OCI-LY3 (cell line): ENCODE data around the gene ARHGAP10.

Experiments used
- H2AFZ ChIP-seq: fragments of 200-600, 300-600 bp; shearing (Covaris generic); 2 replicates; pipeline ENCODE4 v1.6.0; 2014; ENCODE audit warnings: antibody characterized with exemption, low read depth, low read length
- H3K27ac ChIP-seq: fragments of 200-600, 300-600 bp; sonication (generic); 2 replicates; pipeline ENCODE4 v1.5.1; 2014; ENCODE audit warnings: mild to moderate bottlenecking, low read length, moderate library complexity, mixed read lengths
- H3K27me3 ChIP-seq: fragments of 200-600, 300-600 bp; sonication (generic); 2 replicates; pipeline ENCODE4 v1.6.1; 2014; ENCODE audit warnings: low read depth, low read length, mixed read lengths
- H3K36me3 ChIP-seq: fragments of 200-600, 300-600 bp; sonication (generic); replicated peaks from 2 replicates; pipeline ENCODE3; 2014; ENCODE audit warnings: low read depth, low read length, mixed read lengths
- H3K4me1 ChIP-seq: fragments of 300-600, 200-600 bp; sonication (generic); 2 replicates; pipeline ENCODE4 v1.6.1; 2014; ENCODE audit warnings: low read length, mixed read lengths
- H3K4me2 ChIP-seq: fragments of 200-600, 300-600 bp; sonication (generic); 2 replicates; pipeline ENCODE4 v1.6.1; 2014; ENCODE audit warnings: low read length, mixed read lengths
- H3K4me3 ChIP-seq: fragments of 300-600, 200-600 bp; sonication (generic); 2 replicates; pipeline ENCODE4 v1.5.1; 2014; ENCODE audit warnings: antibody characterized with exemption, mild to moderate bottlenecking, low read length, moderate library complexity
- H3K79me2 ChIP-seq: fragments of 300-600, 200-600 bp; shearing (Covaris generic); 2 replicates; pipeline ENCODE4 v1.6.1; 2014; ENCODE audit warnings: mild to moderate bottlenecking, low read length, mixed read lengths
- H3K9ac ChIP-seq: fragments of 300-600, 200-600 bp; shearing (Covaris generic); 2 replicates; pipeline ENCODE4 v1.6.0; 2014; ENCODE audit warnings: mild to moderate bottlenecking, low read length, moderate library complexity
- H3K9me3 ChIP-seq: fragments of 200-600, 300-600 bp; shearing (Covaris generic); 2 replicates; pipeline ENCODE4 v1.6.1; 2014; ENCODE audit warnings: low read length, mixed read lengths; ENCODE audit not compliant: insufficient read depth
- H4K20me1 ChIP-seq: fragments of 200-600, 300-600 bp; sonication (generic); 2 replicates; pipeline ENCODE4 v1.6.1; 2016; ENCODE audit warnings: low read length, mixed read lengths; ENCODE audit not compliant: insufficient read depth
- EZH2phosphoT487 ChIP-seq: fragments of 200-600 bp; shearing (Covaris generic); IDR thresholded peaks from 2 replicates; pipeline ENCODE4 v1.6.1; 2018; ENCODE audit warnings: antibody characterized with exemption, mixed run types, low read depth
- TF ChIP-seq, protein P1 (sequence below): fragments of 200-600, 300-600 bp; sonication (generic); IDR thresholded peaks from 2 replicates; pipeline ENCODE4 v1.5.1; 2014; ENCODE audit warnings: antibody characterized with exemption, low read length, low read depth

ARHGAP10 gene

DNA sequence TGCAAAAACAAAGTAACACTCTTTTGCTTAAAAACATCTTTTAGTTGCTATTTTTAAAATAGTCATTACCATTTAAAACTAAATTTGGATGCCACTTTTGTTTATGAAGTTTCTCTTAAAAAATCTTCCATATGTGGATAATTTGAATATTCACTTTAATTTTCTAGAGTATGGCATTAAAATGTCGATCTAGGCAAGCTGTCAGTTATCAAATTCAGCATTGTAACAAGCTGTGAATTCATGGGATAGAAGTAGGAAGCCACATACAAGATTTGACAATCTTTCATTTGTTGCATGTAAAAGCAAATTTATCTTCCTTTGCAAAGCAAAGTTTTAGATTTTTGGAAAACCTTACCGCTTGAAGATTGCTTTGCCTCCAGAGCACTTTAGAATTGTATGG lies 191.5 kb downstream of the ARHGAP10 start:
- Histone ChIP-seq H3K9ac (no peak overlapping the region), H3K4me3 (no peak overlapping the region), H4K20me1 (no peaks in the 10 kb centered on the region), H3K4me2 (no peak overlapping the region), H3K9me3 (no peaks in the 10 kb centered on the region), H2AFZ (no peak overlapping the region), H3K4me1 (peaks cover 6% of the 10 kb centered on the region), H3K27ac (no peak overlapping the region), H3K36me3 (no peaks in the 10 kb centered on the region), H3K79me2 (no peaks in the 10 kb centered on the region), H3K27me3 (no peaks in the 10 kb centered on the region)
- TF ChIP-seq, protein P1, sequence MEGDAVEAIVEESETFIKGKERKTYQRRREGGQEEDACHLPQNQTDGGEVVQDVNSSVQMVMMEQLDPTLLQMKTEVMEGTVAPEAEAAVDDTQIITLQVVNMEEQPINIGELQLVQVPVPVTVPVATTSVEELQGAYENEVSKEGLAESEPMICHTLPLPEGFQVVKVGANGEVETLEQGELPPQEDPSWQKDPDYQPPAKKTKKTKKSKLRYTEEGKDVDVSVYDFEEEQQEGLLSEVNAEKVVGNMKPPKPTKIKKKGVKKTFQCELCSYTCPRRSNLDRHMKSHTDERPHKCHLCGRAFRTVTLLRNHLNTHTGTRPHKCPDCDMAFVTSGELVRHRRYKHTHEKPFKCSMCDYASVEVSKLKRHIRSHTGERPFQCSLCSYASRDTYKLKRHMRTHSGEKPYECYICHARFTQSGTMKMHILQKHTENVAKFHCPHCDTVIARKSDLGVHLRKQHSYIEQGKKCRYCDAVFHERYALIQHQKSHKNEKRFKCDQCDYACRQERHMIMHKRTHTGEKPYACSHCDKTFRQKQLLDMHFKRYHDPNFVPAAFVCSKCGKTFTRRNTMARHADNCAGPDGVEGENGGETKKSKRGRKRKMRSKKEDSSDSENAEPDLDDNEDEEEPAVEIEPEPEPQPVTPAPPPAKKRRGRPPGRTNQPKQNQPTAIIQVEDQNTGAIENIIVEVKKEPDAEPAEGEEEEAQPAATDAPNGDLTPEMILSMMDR = no peak
- TF ChIP-seq EZH2phosphoT487 = no peak

DNA sequence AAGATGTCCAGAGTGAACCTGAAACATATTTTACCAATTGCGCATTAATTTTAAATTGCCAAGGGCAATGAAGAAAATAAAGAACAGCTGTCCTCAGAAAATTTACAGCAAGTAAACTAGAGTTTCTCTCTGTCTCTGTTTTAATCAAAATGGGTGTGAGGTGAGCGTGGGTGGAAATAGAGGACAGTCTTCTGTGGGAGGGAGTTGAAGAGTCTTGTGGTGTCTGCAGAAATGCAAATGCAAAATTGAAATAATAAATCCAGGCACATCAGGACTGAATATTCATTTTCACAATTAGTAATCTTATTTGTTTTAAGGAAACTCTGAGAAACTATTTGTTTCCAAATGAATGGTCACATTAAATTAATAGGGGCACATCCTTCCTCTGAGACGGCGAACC lies 192.0 kb downstream of the ARHGAP10 start:
- H3K9me3 ChIP-seq = no peaks in the 10 kb centered on the region
- no peak for TF ChIP-seq EZH2phosphoT487
- TF ChIP-seq, protein P1 = no peak
- H4K20me1 ChIP-seq = no peaks in the 10 kb centered on the region
- no peak overlapping the region for H3K4me3 ChIP-seq
- H3K79me2 ChIP-seq = no peaks in the 10 kb centered on the region
- peaks cover 6% of the 10 kb centered on the region for H3K4me1 ChIP-seq
- H3K27me3 ChIP-seq = no peaks in the 10 kb centered on the region
- no peaks in the 10 kb centered on the region for H3K36me3 ChIP-seq
- H2AFZ ChIP-seq = no peak overlapping the region
- H3K9ac ChIP-seq = no peak overlapping the region
- H3K4me2 ChIP-seq = no peak overlapping the region
- no peak overlapping the region for H3K27ac ChIP-seq

DNA sequence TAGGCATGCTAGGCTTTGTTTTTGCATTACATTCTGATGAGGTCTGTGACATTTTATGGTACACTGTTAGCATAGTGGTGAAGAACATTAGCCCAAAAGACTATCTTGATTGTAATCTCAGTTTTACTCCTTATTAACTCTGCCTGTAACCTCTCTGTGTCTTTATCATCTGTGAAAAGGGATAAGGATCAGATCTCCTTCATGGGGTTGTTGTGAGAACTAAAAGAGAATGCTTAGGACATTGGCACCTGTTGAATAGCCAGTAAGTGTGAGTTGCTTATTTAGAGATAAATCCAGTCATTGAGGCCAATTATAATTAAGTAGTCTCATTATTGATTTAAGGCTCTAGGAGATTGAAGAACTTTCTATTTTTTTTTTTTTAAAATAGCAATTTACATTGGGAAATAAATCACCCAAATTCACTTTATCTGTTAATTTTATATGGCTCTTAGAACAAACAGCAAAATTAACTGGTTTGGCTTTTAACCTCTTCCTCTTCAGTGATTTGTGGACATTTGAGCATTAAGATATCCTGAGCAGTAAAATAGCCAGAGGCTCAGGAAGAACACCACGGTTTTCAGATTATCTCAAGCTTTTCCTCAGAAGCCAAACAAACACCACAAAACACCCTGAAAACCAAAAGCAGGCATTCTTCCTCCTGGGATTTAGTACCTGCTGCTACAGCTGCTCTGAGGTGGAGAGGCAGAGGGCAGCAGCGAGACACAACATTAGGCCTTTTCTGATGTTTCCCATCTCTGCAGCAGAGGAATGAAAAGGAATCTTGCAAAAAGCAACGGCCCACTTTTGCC lies 192.9 kb downstream of the ARHGAP10 start:
- Histone ChIP-seq H3K27ac (no peak overlapping the region), H3K4me2 (no peak overlapping the region), H3K4me3 (no peak overlapping the region), H3K36me3 (no peaks in the 10 kb centered on the region), H4K20me1 (no peaks in the 10 kb centered on the region), H3K4me1 (peaks cover 6% of the 10 kb centered on the region), H3K79me2 (no peaks in the 10 kb centered on the region), H3K27me3 (no peaks in the 10 kb centered on the region), H2AFZ (no peak overlapping the region), H3K9me3 (no peaks in the 10 kb centered on the region), H3K9ac (no peak overlapping the region)
- no peak for TF ChIP-seq EZH2phosphoT487
- TF ChIP-seq, protein P1 = peak; percentile 64

DNA sequence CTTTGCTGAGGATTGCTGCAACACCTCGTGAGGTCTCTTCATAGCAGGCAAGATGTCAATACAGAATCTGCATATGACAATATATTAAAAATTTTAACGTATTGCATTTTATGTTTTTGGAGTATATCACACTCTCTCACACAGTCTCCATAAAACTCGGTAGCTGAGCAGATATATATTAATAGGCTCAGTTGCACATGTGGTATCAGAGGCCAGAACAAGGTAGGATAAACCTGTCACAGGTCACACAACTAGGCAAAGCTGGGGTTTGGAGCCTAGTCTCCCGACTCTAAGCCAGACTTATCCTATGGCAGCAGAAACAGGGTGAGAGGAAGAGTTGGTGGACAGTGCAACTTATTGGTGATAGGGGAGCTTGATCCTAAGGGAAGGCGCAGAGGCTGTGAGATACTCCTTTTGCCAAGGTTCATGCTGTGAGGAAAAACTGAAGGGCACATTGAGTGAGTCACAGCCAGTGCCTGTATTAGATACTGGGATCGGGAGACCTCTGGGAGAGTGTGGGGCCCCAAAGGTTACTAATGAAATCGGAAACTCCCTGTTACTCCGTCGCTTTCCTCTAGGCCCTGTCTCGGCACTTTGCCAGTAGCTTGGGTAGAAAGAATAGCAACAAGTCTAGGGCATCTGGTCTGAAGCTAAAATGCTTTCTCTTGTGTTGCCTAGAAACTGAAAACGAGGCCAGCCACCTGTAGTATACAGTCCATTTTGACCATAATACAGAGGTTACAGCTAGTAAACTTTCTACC lies 195.7 kb downstream of the ARHGAP10 start:
- Histone ChIP-seq H3K4me1 (peaks cover 6% of the 10 kb centered on the region), H3K9ac (no peak overlapping the region), H3K4me3 (no peak overlapping the region), H3K27me3 (no peaks in the 10 kb centered on the region), H3K4me2 (no peak overlapping the region), H2AFZ (no peak overlapping the region), H3K9me3 (no peaks in the 10 kb centered on the region), H3K36me3 (no peaks in the 10 kb centered on the region), H3K27ac (no peak overlapping the region), H3K79me2 (no peaks in the 10 kb centered on the region), H4K20me1 (no peaks in the 10 kb centered on the region)
- TF ChIP-seq, protein P1 = no peak
- no peak for TF ChIP-seq EZH2phosphoT487
